Keratinocyte (primary cell): ENCODE results near the gene TMED5. TPM values are rescaled to one million over a fixed set of nuclear protein-coding genes. Genes with fewer than 3 reads are reported as not detected.

Experiments
- DNase-seq: peaks from one replicate; pipeline ENCODE4 v3.0.0-alpha.2; 2011; ENCODE audit warnings: low read depth, missing footprints, low spot score
- FAIRE-seq: peaks from 2 replicates; lab custom pipeline; 2011; peaks lifted over from hg19 to GRCh38; lab: Jason Lieb, UNC
- H2AFZ ChIP-seq: 2 replicates; pipeline ENCODE4 v1.6.0; 2012; ENCODE audit warnings: low read length, control low read depth, inconsistent platforms; ENCODE audit not compliant: control insufficient read depth
- H3K27ac ChIP-seq: 2 replicates; pipeline ENCODE4 v1.5.1; 2011; ENCODE audit warnings: low read length; ENCODE audit not compliant: control insufficient read depth, insufficient read depth
- H3K27me3 ChIP-seq: 3 replicates; pipeline ENCODE4 v1.6.0; 2011; ENCODE audit warnings: low read length; ENCODE audit not compliant: control insufficient read depth, insufficient read depth; ENCODE audit errors: extremely low read depth
- H3K36me3 ChIP-seq, 2 experiments: 2 replicates in 1 of 2; 3 replicates in 1 of 2; pipeline ENCODE4 v1.5.1; 2011; ENCODE audit warnings: low read length in 2 of 2, mild to moderate bottlenecking in 1 of 2; ENCODE audit not compliant: control insufficient read depth in 2 of 2, insufficient read depth in 2 of 2; ENCODE audit errors: extremely low read depth in 1 of 2
- H3K4me1 ChIP-seq: 3 replicates; pipeline ENCODE4 v1.5.1; 2011; ENCODE audit warnings: low read length; ENCODE audit not compliant: control insufficient read depth, insufficient read depth; ENCODE audit errors: extremely low read depth
- H3K4me2 ChIP-seq: 3 replicates; pipeline ENCODE4 v1.6.0; 2011; ENCODE audit warnings: low read depth, low read length; ENCODE audit not compliant: control insufficient read depth, insufficient read depth; ENCODE audit errors: extremely low read depth
- H3K4me3 ChIP-seq, 3 experiments: fragments of 200-600 bp in 1 of 3; sonication (generic) in 1 of 3; 2 replicates in 2 of 3; 3 replicates in 1 of 3; pipeline ENCODE4 v1.5.1; 2011 to 2016; ENCODE audit warnings: low read length in 3 of 3, mild to moderate bottlenecking in 3 of 3, control low read depth in 2 of 3, inconsistent platforms in 1 of 3, low read depth in 1 of 3, mixed read lengths in 1 of 3, mixed run types in 1 of 3, moderate library complexity in 1 of 3; ENCODE audit not compliant: control insufficient read depth in 2 of 3, insufficient read depth in 2 of 3; ENCODE audit errors: extremely low read depth in 1 of 3
- H3K79me2 ChIP-seq: 2 replicates; pipeline ENCODE4 v1.6.0; 2012; ENCODE audit warnings: low read length; ENCODE audit not compliant: control insufficient read depth, insufficient read depth
- H3K9ac ChIP-seq: 3 replicates; pipeline ENCODE4 v1.6.0; 2011; ENCODE audit warnings: low read length; ENCODE audit not compliant: control insufficient read depth, insufficient read depth; ENCODE audit errors: extremely low read depth
- H3K9me1 ChIP-seq: 3 replicates; pipeline ENCODE4 v1.6.0; 2011; ENCODE audit warnings: low read length; ENCODE audit not compliant: control insufficient read depth, insufficient read depth; ENCODE audit errors: extremely low read depth
- H3K9me3 ChIP-seq: 2 replicates; pipeline ENCODE4 v1.5.1; 2012; ENCODE audit warnings: low read depth, low read length; ENCODE audit not compliant: control insufficient read depth
- H4K20me1 ChIP-seq: 3 replicates; pipeline ENCODE4 v1.6.0; 2011; ENCODE audit warnings: low read length; ENCODE audit not compliant: control insufficient read depth, insufficient read depth; ENCODE audit errors: extremely low read depth
- CTCF ChIP-seq, 3 experiments: IDR thresholded peaks in 1 of 3; conservative IDR thresholded peaks in 1 of 3; optimal IDR thresholded peaks in 1 of 3; 2 replicates in 2 of 3; 3 replicates in 1 of 3; pipeline versions ENCODE3 to v1.5.1; 2011; ENCODE audit warnings: low read length in 3 of 3, mild to moderate bottlenecking in 3 of 3, moderate library complexity in 2 of 3, control low read depth in 1 of 3, inconsistent platforms in 1 of 3; ENCODE audit not compliant: insufficient read depth in 2 of 3; ENCODE audit errors: extremely low read depth in 1 of 3
- EZH2 ChIP-seq: IDR thresholded peaks from one replicate; pipeline ENCODE4 v1.6.1; 2012; ENCODE audit warnings: inconsistent platforms, mild to moderate bottlenecking, low read length, moderate library complexity
- dilution Hi-C: fragments of 300-500 bp; cut with MboI; formaldehyde crosslinking; loops from one replicate; pipeline ENCODE4 v1.7.0; 2020; ENCODE audit warnings: low sequenced_read_pairs; ENCODE audit not compliant: extremely low pct_ligation_motif_present
- polyA plus RNA-seq, 5 experiments: library from polyadenylated mRNA; depleted of rRNA in 3 of 5; stranded (reverse) in 3 of 5; stranded (forward) in 1 of 5; unstranded in 1 of 5; fragments of >200 nt; gene quantifications; 1 replicate in 1 of 5; 2 replicates in 3 of 5; 3 replicates in 1 of 5; pipeline versions ENCODE4 v1.2.1 to v1.2.3, GENCODE V29; 2011 to 2012; ENCODE audit warnings: missing spikeins in 2 of 5, low read depth in 1 of 5, low replicate concordance in 1 of 5

The TMED5 gene
- polyA plus RNA-seq, 1 donor (not counting 4 experiments of a cell fraction or from before 2014, with no cell fraction given): 55.4 TPM

GRCh38 chr1:93206567-93206954, 26.3 kb upstream of the TMED5 start:
- no peaks in the 10 kb centered on the region for H4K20me1 ChIP-seq
- H3K27ac ChIP-seq: no peak overlapping the region
- no peaks in the 10 kb centered on the region for H3K9me3 ChIP-seq
- no peaks in the 10 kb centered on the region for H3K9me1 ChIP-seq
- H3K79me2 ChIP-seq: no peaks in the 10 kb centered on the region
- H2AFZ ChIP-seq: no peak overlapping the region
- DNase-seq (no peak), FAIRE-seq (no peak)
- TF ChIP-seq EZH2: no peak
- no peak for TF ChIP-seq CTCF (optimal IDR thresholded peaks at IDR 0.05 in 1 of 3, IDR thresholded peaks at IDR 0.05 in 1 of 3, conservative IDR thresholded peaks at IDR 0.05 in 1 of 3; ENCODE audit: extremely low read depth in 1 of 3, insufficient read depth in 2 of 3, low read length in 3 of 3)
- H3K36me3 ChIP-seq: peaks cover 2 to 10% of the 10 kb centered on the region in 2 experiments
- dilution Hi-C loops: no loop called here
- no peaks in the 10 kb centered on the region for H3K4me1 ChIP-seq
- H3K27me3 ChIP-seq: no peaks in the 10 kb centered on the region
- no peak overlapping the region for H3K4me3 ChIP-seq
- H3K4me2 ChIP-seq: no peak overlapping the region
- H3K9ac ChIP-seq: no peak overlapping the region

GRCh38 chr1:93205892-93206566, 25.8 kb upstream of the TMED5 start:
- TF ChIP-seq CTCF (optimal IDR thresholded peaks at IDR 0.05 in 1 of 3, IDR thresholded peaks at IDR 0.05 in 1 of 3, conservative IDR thresholded peaks at IDR 0.05 in 1 of 3; ENCODE audit: extremely low read depth in 1 of 3, insufficient read depth in 2 of 3, low read length in 3 of 3): no peak
- no peak for TF ChIP-seq EZH2
- Histone ChIP-seq H2AFZ (no peak overlapping the region), H3K4me3 (no peak overlapping the region), H3K36me3 (peaks cover 2 to 10% of the 10 kb centered on the region in 2 experiments), H4K20me1 (no peaks in the 10 kb centered on the region), H3K4me2 (no peak overlapping the region), H3K4me1 (no peaks in the 10 kb centered on the region), H3K9me3 (no peaks in the 10 kb centered on the region), H3K9ac (no peak overlapping the region), H3K27ac (no peak overlapping the region), H3K27me3 (no peaks in the 10 kb centered on the region), H3K79me2 (no peaks in the 10 kb centered on the region), H3K9me1 (no peaks in the 10 kb centered on the region)
- dilution Hi-C loops: no loop called here
- no peak for DNase-seq
- FAIRE-seq: no peak
